K562 treated with DMSO at 1 percent for 4 hours (cell line): ENCODE results near the gene KRT78. TPM values are rescaled to one million over a fixed set of nuclear protein-coding genes. Genes with fewer than 3 reads are reported as not detected.

Source experiments
- total RNA-seq: library from RNA; unstranded; fragments of 300-600 nt; gene quantifications from 2 replicates; pipeline ENCODE4 v1.2.3, GENCODE V29; 2022; ENCODE audit not compliant: insufficient read depth

Gene KRT78
- total RNA-seq, result not detected in 2 replicates

GRCh38 chr12:52848661-52849255 is at the start of gene KRT78:
KRT78 (minus strand) TSS chr12:52848994; CDS start chr12:52848930, 64 bp downstream.

GRCh38 chr12:52833922-52834726 is 14.7 kb downstream of the KRT78 start, which contains the start of gene KRT79:
KRT79 (minus strand) TSS chr12:52834311; CDS start chr12:52834260, 51 bp downstream.

GRCh38 chr12:52813885-52814709 is 34.7 kb downstream of the KRT78 start, which contains the start of gene KRT4:
KRT4 (minus strand) TSS chr12:52814116; CDS start chr12:52814058, 58 bp downstream.

GRCh38 chr12:52795694-52796428 is 52.9 kb downstream of the KRT78 start, which contains the start of gene KRT3:
KRT3 (minus strand) TSS chr12:52796117; CDS start chr12:52796042, 75 bp downstream.

Other genes with a start within 250 kb of the KRT78 start
- 0.35 TPM in 1 of 2 replicates, not detected in the other for gene KRT72, start 247.5 kb downstream of the KRT78 start, total RNA-seq
- gene KRT73, start 230.4 kb downstream of the KRT78 start, total RNA-seq, result not detected in 2 replicates
- gene KRT2, start 196.8 kb downstream of the KRT78 start, total RNA-seq, result 0.84 TPM in 1 of 2 replicates, not detected in the other
- gene KRT1, start 168.6 kb downstream of the KRT78 start, total RNA-seq, result not detected in 2 replicates
- not detected in 2 replicates for gene KRT77, start 145.5 kb downstream of the KRT78 start, total RNA-seq
- gene KRT76, start 71.6 kb downstream of the KRT78 start, total RNA-seq, result not detected in 2 replicates
- not detected in 2 replicates for gene KRT3, start 52.9 kb downstream of the KRT78 start, total RNA-seq
- not detected in 2 replicates for gene KRT4, start 34.9 kb downstream of the KRT78 start, total RNA-seq
- not detected in 2 replicates for gene KRT79, start 14.7 kb downstream of the KRT78 start, total RNA-seq
- 491 and 520 TPM in 2 replicates for gene KRT8, start 56.1 kb upstream of the KRT78 start, total RNA-seq
- 335 and 369 TPM in 2 replicates for gene KRT18, start 100.1 kb upstream of the KRT78 start, total RNA-seq
- gene EIF4B, start 157.5 kb upstream of the KRT78 start, total RNA-seq, result 328 TPM in 2 replicates
- 1.4 and 1.5 TPM in 2 replicates for gene TNS2, start 201.1 kb upstream of the KRT78 start, total RNA-seq
- gene SPRYD3, start 230.4 kb upstream of the KRT78 start, total RNA-seq, result 9.6 and 12.4 TPM in 2 replicates
- gene IGFBP6, start 248.7 kb upstream of the KRT78 start, total RNA-seq, result not detected in 2 replicates